T-helper 22 cell (primary cell): ENCODE measurements around the gene LAMA3.

Source experiments
- DNase-seq: peaks from one replicate; pipeline ENCODE4 v3.0.0-alpha.2; 2020; ENCODE audit warnings: low read depth

LAMA3 gene

GRCh38 chr18:23877371-23877770, 188.1 kb downstream of the LAMA3 start:
- DNase-seq = no peak

- DNase-seq = no peak
Observed at GRCh38 chr18:23878336-23878900, 189.2 kb downstream of the LAMA3 start.

GRCh38 chr18:23879126-23879525, 189.9 kb downstream of the LAMA3 start:
- no peak for DNase-seq

- no peak for DNase-seq
Observed at GRCh38 chr18:23879544-23879943, 190.3 kb downstream of the LAMA3 start.

- DNase-seq = no peak
Observed at GRCh38 chr18:23879966-23880565, 190.8 kb downstream of the LAMA3 start.

- no peak for DNase-seq
Observed at GRCh38 chr18:23880931-23881617, 191.8 kb downstream of the LAMA3 start.

GRCh38 chr18:23881778-23882177, 192.5 kb downstream of the LAMA3 start:
- DNase-seq = no peak

GRCh38 chr18:23882616-23883276, 193.5 kb downstream of the LAMA3 start:
- DNase-seq = no peak

- DNase-seq = no peak
Observed at GRCh38 chr18:23883277-23883790, 194.1 kb downstream of the LAMA3 start.

- no peak for DNase-seq
Observed at GRCh38 chr18:23884681-23885375, 195.6 kb downstream of the LAMA3 start.

- DNase-seq = no peak
Observed at GRCh38 chr18:23885750-23886149, 196.5 kb downstream of the LAMA3 start.

- DNase-seq = no peak
Observed at GRCh38 chr18:23887035-23887434, 197.8 kb downstream of the LAMA3 start.

- DNase-seq = no peak
Observed at GRCh38 chr18:23887493-23887892, 198.2 kb downstream of the LAMA3 start.

- DNase-seq = no peak
Observed at GRCh38 chr18:23888881-23889280, 199.6 kb downstream of the LAMA3 start.

GRCh38 chr18:23889907-23890306, 200.7 kb downstream of the LAMA3 start:
- DNase-seq = no peak

- no peak for DNase-seq
Observed at GRCh38 chr18:23890589-23890988, 201.3 kb downstream of the LAMA3 start.

GRCh38 chr18:23893653-23894052, 204.4 kb downstream of the LAMA3 start:
- DNase-seq = no peak

GRCh38 chr18:23894661-23895175, 205.5 kb downstream of the LAMA3 start:
- no peak for DNase-seq

- DNase-seq = no peak
Observed at GRCh38 chr18:23897291-23897690, 208.0 kb downstream of the LAMA3 start.

- DNase-seq = no peak
Observed at GRCh38 chr18:23897733-23898132, 208.5 kb downstream of the LAMA3 start.

GRCh38 chr18:23900994-23901393, 211.7 kb downstream of the LAMA3 start:
- no peak for DNase-seq

- no peak for DNase-seq
Observed at GRCh38 chr18:23902396-23902795, 213.1 kb downstream of the LAMA3 start.
